ENCODE data around the gene ENTHD1.

DNA sequence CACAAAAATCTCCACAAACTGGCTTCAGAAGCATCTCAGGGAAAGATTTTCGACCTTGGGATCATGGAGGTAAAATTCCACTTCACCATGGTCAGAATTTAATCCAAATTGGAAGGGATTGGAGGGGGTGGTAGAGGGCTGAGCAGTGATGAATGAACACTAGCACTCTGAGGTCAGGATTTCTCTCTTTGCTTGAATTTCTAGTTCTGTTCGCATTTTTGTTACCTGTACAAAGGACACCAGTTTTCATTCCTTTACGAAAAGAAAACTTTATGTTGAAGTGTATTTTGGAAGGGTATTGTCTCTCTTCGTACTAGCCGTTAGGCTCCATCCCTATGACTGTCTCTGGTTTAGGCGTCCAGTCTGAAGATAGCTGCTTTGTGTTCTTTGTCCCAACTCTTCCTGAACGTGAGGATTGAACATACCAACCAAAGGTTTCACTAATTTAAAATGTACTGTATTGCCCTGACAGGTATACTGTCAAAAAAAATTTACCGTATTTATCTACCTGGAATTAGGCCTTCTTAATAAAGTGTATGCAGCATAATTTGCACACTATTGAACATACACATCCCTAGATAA is 8.1 kb upstream of the ENTHD1 start:
- TF ChIP-seq, protein P1, sequence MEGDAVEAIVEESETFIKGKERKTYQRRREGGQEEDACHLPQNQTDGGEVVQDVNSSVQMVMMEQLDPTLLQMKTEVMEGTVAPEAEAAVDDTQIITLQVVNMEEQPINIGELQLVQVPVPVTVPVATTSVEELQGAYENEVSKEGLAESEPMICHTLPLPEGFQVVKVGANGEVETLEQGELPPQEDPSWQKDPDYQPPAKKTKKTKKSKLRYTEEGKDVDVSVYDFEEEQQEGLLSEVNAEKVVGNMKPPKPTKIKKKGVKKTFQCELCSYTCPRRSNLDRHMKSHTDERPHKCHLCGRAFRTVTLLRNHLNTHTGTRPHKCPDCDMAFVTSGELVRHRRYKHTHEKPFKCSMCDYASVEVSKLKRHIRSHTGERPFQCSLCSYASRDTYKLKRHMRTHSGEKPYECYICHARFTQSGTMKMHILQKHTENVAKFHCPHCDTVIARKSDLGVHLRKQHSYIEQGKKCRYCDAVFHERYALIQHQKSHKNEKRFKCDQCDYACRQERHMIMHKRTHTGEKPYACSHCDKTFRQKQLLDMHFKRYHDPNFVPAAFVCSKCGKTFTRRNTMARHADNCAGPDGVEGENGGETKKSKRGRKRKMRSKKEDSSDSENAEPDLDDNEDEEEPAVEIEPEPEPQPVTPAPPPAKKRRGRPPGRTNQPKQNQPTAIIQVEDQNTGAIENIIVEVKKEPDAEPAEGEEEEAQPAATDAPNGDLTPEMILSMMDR (IDR thresholded peaks at IDR 0.05): no peak
- no peak for TF ChIP-seq POLR2A (IDR thresholded peaks at IDR 0.05)

All from Peyer's patch (tissue), 4 donors.